ENCODE data around the gene SCN7A. TPM values are rescaled to one million over a fixed set of nuclear protein-coding genes. Genes with fewer than 3 reads are reported as not detected.
"Not testable (repeated sequence)": the region's sequence is repeated elsewhere in the genome, so short reads cannot be mapped to it uniquely, and the experiment has no call there.

SCN7A gene
- total and polyA plus RNA-seq, 2 donors, result 0.98 to 10.2 TPM

DNA sequence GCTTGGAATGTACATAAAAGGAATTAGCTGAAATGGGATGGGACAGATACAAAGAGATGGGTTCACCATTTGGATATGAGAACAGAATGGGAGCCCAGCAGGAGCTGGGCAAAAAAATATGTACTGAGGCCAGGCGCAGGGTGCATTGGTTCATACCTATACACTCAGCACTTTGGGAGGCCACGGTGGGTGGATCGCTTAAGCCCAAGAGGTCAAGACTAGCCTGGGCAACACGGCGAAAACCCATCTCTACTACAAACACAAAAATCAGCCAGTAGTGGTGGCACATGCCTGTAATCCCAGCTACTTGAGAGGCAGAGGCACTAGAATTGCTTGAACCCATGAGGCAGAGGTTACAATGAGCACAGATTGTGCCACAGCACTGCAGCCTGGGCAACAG lies 30.4 kb downstream of the SCN7A start:
- no peaks in the 10 kb centered on the region for H3K4me1 ChIP-seq (ENCODE audit: control insufficient read depth in 2 of 2, insufficient read depth in 2 of 2, low read length in 2 of 2)
- no peaks in the 10 kb centered on the region for H3K27me3 ChIP-seq (ENCODE audit: control insufficient read depth in 2 of 2, insufficient read depth in 1 of 2, low read length in 1 of 2)
- H3K4me3 ChIP-seq (ENCODE audit: low read length in 2 of 2), result no peak overlapping the region
- no peak overlapping the region for H3K27ac ChIP-seq (ENCODE audit: low read depth in 1 of 2, low read length in 1 of 2)
- H3K36me3 ChIP-seq (ENCODE audit: control insufficient read depth in 2 of 2, insufficient read depth in 2 of 2, low read length in 1 of 2), result peaks cover 0 to 21% of the 10 kb centered on the region in 2 donors
- WGBS, result 96% methylated on average over 5 of the region's 5 CpGs
- no peaks in the 10 kb centered on the region for H3K9me3 ChIP-seq (ENCODE audit: control insufficient read depth in 2 of 2, insufficient read depth in 1 of 2, low read length in 1 of 2)
- DNase-seq (ENCODE audit: low read depth in 6 of 9, low spot score in 9 of 9), result no peak

GRCh38 chr2:166458674-166459073 lies 35.4 kb downstream of the SCN7A start:
- Histone ChIP-seq H3K36me3 (ENCODE audit: control insufficient read depth in 2 of 2, insufficient read depth in 2 of 2, low read length in 1 of 2) (peaks cover 0 to 9% of the 10 kb centered on the region in 2 donors), H3K27me3 (ENCODE audit: control insufficient read depth in 2 of 2, insufficient read depth in 1 of 2, low read length in 1 of 2) (no peaks in the 10 kb centered on the region), H3K4me3 (ENCODE audit: low read length in 2 of 2) (no peak overlapping the region), H3K9me3 (ENCODE audit: control insufficient read depth in 2 of 2, insufficient read depth in 1 of 2, low read length in 1 of 2) (no peaks in the 10 kb centered on the region), H3K4me1 (ENCODE audit: control insufficient read depth in 2 of 2, insufficient read depth in 2 of 2, low read length in 2 of 2) (no peaks in the 10 kb centered on the region), H3K27ac (ENCODE audit: low read depth in 1 of 2, low read length in 1 of 2) (no peak overlapping the region)
- DNase-seq (ENCODE audit: low read depth in 6 of 9, low spot score in 9 of 9), result no peak
- WGBS, result 99% methylated on average over 1 of the region's 1 CpG

DNA sequence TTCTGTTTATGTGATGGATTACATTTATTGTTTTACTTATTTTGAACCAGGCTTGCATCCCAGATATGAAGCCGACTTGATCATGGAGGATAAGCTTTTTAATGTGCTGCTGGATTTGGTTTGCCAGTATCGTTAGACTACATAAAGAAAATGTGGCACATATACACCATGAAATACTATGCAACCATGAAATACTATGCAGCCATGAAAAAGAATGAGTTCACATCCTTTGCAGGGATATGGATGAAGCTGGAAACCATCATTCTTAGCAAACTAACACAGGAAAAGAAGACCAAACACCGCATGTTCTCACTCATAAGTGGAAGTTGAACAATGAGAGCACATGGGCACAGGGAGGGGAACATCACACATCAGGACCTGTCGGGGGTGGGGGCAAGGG lies 38.2 kb downstream of the SCN7A start:
- WGBS, result 98% methylated on average over 4 of the region's 4 CpGs
- DNase-seq (ENCODE audit: low read depth in 6 of 9, low spot score in 9 of 9); H3K4me3 ChIP-seq (ENCODE audit: low read length in 2 of 2); H3K4me1 ChIP-seq (ENCODE audit: control insufficient read depth in 2 of 2, insufficient read depth in 2 of 2, low read length in 2 of 2); H3K27ac ChIP-seq (ENCODE audit: low read depth in 1 of 2, low read length in 1 of 2); H3K27me3 ChIP-seq (ENCODE audit: control insufficient read depth in 2 of 2, insufficient read depth in 1 of 2, low read length in 1 of 2); H3K9me3 ChIP-seq (ENCODE audit: control insufficient read depth in 2 of 2, insufficient read depth in 1 of 2, low read length in 1 of 2); H3K36me3 ChIP-seq (ENCODE audit: control insufficient read depth in 2 of 2, insufficient read depth in 2 of 2, low read length in 1 of 2): not testable (repeated sequence)

DNA sequence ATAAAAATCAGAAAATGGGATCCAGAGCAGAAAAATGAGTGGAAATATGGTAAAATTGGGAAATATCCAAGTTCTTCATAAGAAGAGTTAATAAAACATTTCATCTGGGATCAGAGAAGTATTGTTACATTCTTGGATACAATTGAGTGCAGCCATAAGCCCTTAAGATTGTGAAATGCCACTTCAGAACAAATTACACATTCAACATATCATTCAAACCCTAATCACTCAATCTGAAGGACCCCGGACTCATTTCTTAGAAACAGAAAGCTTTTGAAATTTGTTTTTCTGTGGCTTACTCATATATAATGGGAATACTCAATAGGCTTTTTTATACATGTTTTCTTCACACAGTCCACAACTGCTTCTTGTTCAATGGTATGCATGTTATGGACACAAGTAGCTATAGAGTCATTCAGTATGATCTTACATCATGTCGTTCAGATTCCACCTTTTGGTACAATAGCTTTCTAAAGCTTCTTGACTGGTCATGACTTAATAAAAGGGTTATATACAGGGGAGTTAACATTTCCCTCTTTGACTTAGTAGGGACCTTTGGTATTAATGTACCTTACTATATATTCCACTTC lies 39.9 kb downstream of the SCN7A start:
- H3K36me3 ChIP-seq (ENCODE audit: control insufficient read depth in 2 of 2, insufficient read depth in 2 of 2, low read length in 1 of 2), result peaks cover 0 to 5% of the 10 kb centered on the region in 2 donors
- no peak for DNase-seq (ENCODE audit: low read depth in 6 of 9, low spot score in 9 of 9)
- H3K4me3 ChIP-seq (ENCODE audit: low read length in 2 of 2), result no peak overlapping the region
- H3K27me3 ChIP-seq (ENCODE audit: control insufficient read depth in 2 of 2, insufficient read depth in 1 of 2, low read length in 1 of 2), result no peaks in the 10 kb centered on the region
- WGBS, result 91% methylated on average over 2 of the region's 2 CpGs
- H3K9me3 ChIP-seq (ENCODE audit: control insufficient read depth in 2 of 2, insufficient read depth in 1 of 2, low read length in 1 of 2), result no peaks in the 10 kb centered on the region
- no peaks in the 10 kb centered on the region for H3K4me1 ChIP-seq (ENCODE audit: control insufficient read depth in 2 of 2, insufficient read depth in 2 of 2, low read length in 2 of 2)
- H3K27ac ChIP-seq (ENCODE audit: low read depth in 1 of 2, low read length in 1 of 2), result no peak overlapping the region

GRCh38 chr2:166451468-166451867 lies 42.6 kb downstream of the SCN7A start:
- Histone ChIP-seq H3K4me1 (ENCODE audit: control insufficient read depth in 2 of 2, insufficient read depth in 2 of 2, low read length in 2 of 2) (no peaks in the 10 kb centered on the region), H3K4me3 (ENCODE audit: low read length in 2 of 2) (no peak overlapping the region), H3K27me3 (ENCODE audit: control insufficient read depth in 2 of 2, insufficient read depth in 1 of 2, low read length in 1 of 2) (no peaks in the 10 kb centered on the region), H3K27ac (ENCODE audit: low read depth in 1 of 2, low read length in 1 of 2) (no peak overlapping the region), H3K36me3 (ENCODE audit: control insufficient read depth in 2 of 2, insufficient read depth in 2 of 2, low read length in 1 of 2) (peaks cover 0 to 5% of the 10 kb centered on the region in 2 donors), H3K9me3 (ENCODE audit: control insufficient read depth in 2 of 2, insufficient read depth in 1 of 2, low read length in 1 of 2) (no peaks in the 10 kb centered on the region)
- DNase-seq (ENCODE audit: low read depth in 6 of 9, low spot score in 9 of 9), result no peak
- WGBS, result 100% methylated on average over 1 of the region's 1 CpG

GRCh38 chr2:166449439-166449838 lies 44.6 kb downstream of the SCN7A start:
- Histone ChIP-seq H3K36me3 (ENCODE audit: control insufficient read depth in 2 of 2, insufficient read depth in 2 of 2, low read length in 1 of 2) (peaks cover 0 to 2% of the 10 kb centered on the region in 2 donors), H3K27me3 (ENCODE audit: control insufficient read depth in 2 of 2, insufficient read depth in 1 of 2, low read length in 1 of 2) (no peaks in the 10 kb centered on the region), H3K27ac (ENCODE audit: low read depth in 1 of 2, low read length in 1 of 2) (no peak overlapping the region), H3K4me3 (ENCODE audit: low read length in 2 of 2) (no peak overlapping the region), H3K9me3 (ENCODE audit: control insufficient read depth in 2 of 2, insufficient read depth in 1 of 2, low read length in 1 of 2) (no peaks in the 10 kb centered on the region), H3K4me1 (ENCODE audit: control insufficient read depth in 2 of 2, insufficient read depth in 2 of 2, low read length in 2 of 2) (no peaks in the 10 kb centered on the region)
- WGBS, result 9% methylated on average over 1 of the region's 1 CpG
- no peak for DNase-seq (ENCODE audit: low read depth in 6 of 9, low spot score in 9 of 9)

GRCh38 chr2:166448106-166448505 lies 45.9 kb downstream of the SCN7A start:
- Histone ChIP-seq H3K4me1 (ENCODE audit: control insufficient read depth in 2 of 2, insufficient read depth in 2 of 2, low read length in 2 of 2) (no peaks in the 10 kb centered on the region), H3K27me3 (ENCODE audit: control insufficient read depth in 2 of 2, insufficient read depth in 1 of 2, low read length in 1 of 2) (no peaks in the 10 kb centered on the region), H3K27ac (ENCODE audit: low read depth in 1 of 2, low read length in 1 of 2) (no peak overlapping the region), H3K36me3 (ENCODE audit: control insufficient read depth in 2 of 2, insufficient read depth in 2 of 2, low read length in 1 of 2) (peaks cover 0 to 2% of the 10 kb centered on the region in 2 donors), H3K4me3 (ENCODE audit: low read length in 2 of 2) (no peak overlapping the region), H3K9me3 (ENCODE audit: control insufficient read depth in 2 of 2, insufficient read depth in 1 of 2, low read length in 1 of 2) (no peaks in the 10 kb centered on the region)
- no peak for DNase-seq (ENCODE audit: low read depth in 6 of 9, low spot score in 9 of 9)

DNA sequence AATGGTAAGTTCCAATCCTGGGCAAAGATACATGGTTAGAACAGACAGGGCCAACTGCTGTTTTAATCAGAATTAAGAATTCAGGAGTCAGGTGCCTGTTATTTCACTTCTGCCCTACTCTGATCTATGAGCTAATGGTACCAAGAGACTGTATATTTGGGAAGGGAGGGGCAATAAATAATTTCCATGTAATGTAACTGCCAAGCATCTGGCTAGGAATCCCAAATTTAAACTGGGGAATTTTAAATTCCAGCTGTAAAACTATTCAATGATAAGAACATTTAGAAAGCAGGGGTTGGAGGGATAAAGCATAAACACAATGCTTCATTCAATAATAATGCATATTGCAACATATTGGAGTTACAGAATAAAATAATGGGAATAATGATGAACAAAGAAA lies 49.7 kb downstream of the SCN7A start:
- Histone ChIP-seq H3K4me1 (ENCODE audit: control insufficient read depth in 2 of 2, insufficient read depth in 2 of 2, low read length in 2 of 2) (no peaks in the 10 kb centered on the region), H3K27ac (ENCODE audit: low read depth in 1 of 2, low read length in 1 of 2) (no peak overlapping the region), H3K27me3 (ENCODE audit: control insufficient read depth in 2 of 2, insufficient read depth in 1 of 2, low read length in 1 of 2) (no peaks in the 10 kb centered on the region), H3K4me3 (ENCODE audit: low read length in 2 of 2) (no peak overlapping the region), H3K9me3 (ENCODE audit: control insufficient read depth in 2 of 2, insufficient read depth in 1 of 2, low read length in 1 of 2) (no peaks in the 10 kb centered on the region), H3K36me3 (ENCODE audit: control insufficient read depth in 2 of 2, insufficient read depth in 2 of 2, low read length in 1 of 2) (peaks cover 0 to 5% of the 10 kb centered on the region in 2 donors)
- DNase-seq (ENCODE audit: low read depth in 6 of 9, low spot score in 9 of 9), result no peak

GRCh38 chr2:166440313-166440712 lies 53.7 kb downstream of the SCN7A start:
- Histone ChIP-seq H3K27me3 (ENCODE audit: control insufficient read depth in 2 of 2, insufficient read depth in 1 of 2, low read length in 1 of 2) (no peaks in the 10 kb centered on the region), H3K27ac (ENCODE audit: low read depth in 1 of 2, low read length in 1 of 2) (no peak overlapping the region), H3K36me3 (ENCODE audit: control insufficient read depth in 2 of 2, insufficient read depth in 2 of 2, low read length in 1 of 2) (peaks cover 0 to 3% of the 10 kb centered on the region in 2 donors), H3K4me1 (ENCODE audit: control insufficient read depth in 2 of 2, insufficient read depth in 2 of 2, low read length in 2 of 2) (no peaks in the 10 kb centered on the region), H3K9me3 (ENCODE audit: control insufficient read depth in 2 of 2, insufficient read depth in 1 of 2, low read length in 1 of 2) (peaks cover 0 to 4% of the 10 kb centered on the region in 2 donors), H3K4me3 (ENCODE audit: low read length in 2 of 2) (no peak overlapping the region)
- no peak for DNase-seq (ENCODE audit: low read depth in 6 of 9, low spot score in 9 of 9)
- 96% methylated on average over 3 of the region's 3 CpGs for WGBS

GRCh38 chr2:166439078-166439477 lies 55.0 kb downstream of the SCN7A start:
- no peaks in the 10 kb centered on the region for H3K27me3 ChIP-seq (ENCODE audit: control insufficient read depth in 2 of 2, insufficient read depth in 1 of 2, low read length in 1 of 2)
- no peak for DNase-seq (ENCODE audit: low read depth in 6 of 9, low spot score in 9 of 9)
- no peak overlapping the region for H3K27ac ChIP-seq (ENCODE audit: low read depth in 1 of 2, low read length in 1 of 2)
- peaks cover 0 to 4% of the 10 kb centered on the region in 2 donors for H3K9me3 ChIP-seq (ENCODE audit: control insufficient read depth in 2 of 2, insufficient read depth in 1 of 2, low read length in 1 of 2)
- H3K36me3 ChIP-seq (ENCODE audit: control insufficient read depth in 2 of 2, insufficient read depth in 2 of 2, low read length in 1 of 2), result peaks cover 0 to 3% of the 10 kb centered on the region in 2 donors
- H3K4me1 ChIP-seq (ENCODE audit: control insufficient read depth in 2 of 2, insufficient read depth in 2 of 2, low read length in 2 of 2), result no peaks in the 10 kb centered on the region
- H3K4me3 ChIP-seq (ENCODE audit: low read length in 2 of 2), result no peak overlapping the region
